ENCODE data around the gene TTLL10. TPM values are rescaled to one million over a fixed set of nuclear protein-coding genes. Genes with fewer than 3 reads are reported as not detected.

Gene TTLL10
- total and polyA plus RNA-seq, 2 experiments from 2014 or later, result 0.45 TPM; not detected in 1

DNA sequence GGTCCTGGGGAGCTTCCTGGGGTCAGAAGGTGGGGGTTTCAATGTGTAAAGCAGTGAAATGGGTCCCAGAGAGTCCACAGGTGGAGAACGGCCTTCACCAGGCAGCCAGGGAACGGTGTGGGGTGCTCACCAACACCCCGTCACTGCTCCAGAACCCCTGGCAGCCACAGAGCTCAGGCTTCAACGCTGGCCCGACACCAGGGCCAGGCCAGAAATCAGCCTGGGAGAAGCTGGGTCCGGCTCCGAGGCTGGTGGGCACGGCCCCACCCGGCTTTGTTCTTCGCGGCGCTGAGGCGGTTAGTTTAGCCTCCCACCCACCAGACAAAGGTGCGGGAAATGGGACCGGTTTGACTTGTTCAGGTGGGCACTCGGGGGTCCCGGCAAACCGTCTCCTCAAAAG, 33.0 kb upstream of the TTLL10 start:
- no peak overlapping the region for H3K27ac Mint-ChIP-seq
- no peaks in the 10 kb centered on the region for H4K20me1 ChIP-seq (replicated peaks; ENCODE audit: insufficient read depth)
- no peak overlapping the region for H3K4me3 Mint-ChIP-seq
- H3K4me2 ChIP-seq, result no peak overlapping the region
- H3K27me3 ChIP-seq (ENCODE audit: insufficient read depth), result peaks cover 6% of the 10 kb centered on the region; the same call in 1 of the 2 replicates
- DNase-seq (ENCODE audit: low spot score), result no peak
- H3K27me3 Mint-ChIP-seq (ENCODE audit: insufficient read depth, low read depth, poor library complexity), result peaks cover 6% of the 10 kb centered on the region
- no peak overlapping the region for H2AFZ ChIP-seq
- no peak for TF ChIP-seq STAT1 (IDR thresholded peaks at IDR 0.05; ENCODE audit: unreplicated experiment)
- no peak for TF ChIP-seq ZNF462 (CRISPR knock-in tag; IDR thresholded peaks at IDR 0.05)
- TF ChIP-seq EZH2 (IDR thresholded peaks at IDR 0.05; ENCODE audit: low read depth, unreplicated experiment), result no peak
- no peak for TF ChIP-seq ZNF331 (CRISPR knock-in tag; IDR thresholded peaks at IDR 0.05; ENCODE audit: low read depth)
- no peak for TF ChIP-seq POLR2AphosphoS5 (IDR thresholded peaks at IDR 0.05; ENCODE audit: low read depth)
- TF ChIP-seq NANOG (IDR thresholded peaks at IDR 0.05; ENCODE audit: borderline replicate concordance), result no peak
- TF ChIP-seq ZNF114 (CRISPR knock-in tag; IDR thresholded peaks at IDR 0.05), result no peak
- TF ChIP-seq CTCF (conservative IDR thresholded peaks at IDR 0.05; ENCODE audit: low read depth in 2 of 2), result no peak
- TF ChIP-seq CREB1 (CRISPR knock-in tag; IDR thresholded peaks at IDR 0.05; ENCODE audit: low read depth), result no peak
- TF ChIP-seq, protein P1, sequence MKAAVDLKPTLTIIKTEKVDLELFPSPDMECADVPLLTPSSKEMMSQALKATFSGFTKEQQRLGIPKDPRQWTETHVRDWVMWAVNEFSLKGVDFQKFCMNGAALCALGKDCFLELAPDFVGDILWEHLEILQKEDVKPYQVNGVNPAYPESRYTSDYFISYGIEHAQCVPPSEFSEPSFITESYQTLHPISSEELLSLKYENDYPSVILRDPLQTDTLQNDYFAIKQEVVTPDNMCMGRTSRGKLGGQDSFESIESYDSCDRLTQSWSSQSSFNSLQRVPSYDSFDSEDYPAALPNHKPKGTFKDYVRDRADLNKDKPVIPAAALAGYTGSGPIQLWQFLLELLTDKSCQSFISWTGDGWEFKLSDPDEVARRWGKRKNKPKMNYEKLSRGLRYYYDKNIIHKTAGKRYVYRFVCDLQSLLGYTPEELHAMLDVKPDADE (IDR thresholded peaks at IDR 0.05), result no peak
- TF ChIP-seq JUNB (IDR thresholded peaks at IDR 0.05; ENCODE audit: unreplicated experiment), result no peak
- TF ChIP-seq, protein P2, sequence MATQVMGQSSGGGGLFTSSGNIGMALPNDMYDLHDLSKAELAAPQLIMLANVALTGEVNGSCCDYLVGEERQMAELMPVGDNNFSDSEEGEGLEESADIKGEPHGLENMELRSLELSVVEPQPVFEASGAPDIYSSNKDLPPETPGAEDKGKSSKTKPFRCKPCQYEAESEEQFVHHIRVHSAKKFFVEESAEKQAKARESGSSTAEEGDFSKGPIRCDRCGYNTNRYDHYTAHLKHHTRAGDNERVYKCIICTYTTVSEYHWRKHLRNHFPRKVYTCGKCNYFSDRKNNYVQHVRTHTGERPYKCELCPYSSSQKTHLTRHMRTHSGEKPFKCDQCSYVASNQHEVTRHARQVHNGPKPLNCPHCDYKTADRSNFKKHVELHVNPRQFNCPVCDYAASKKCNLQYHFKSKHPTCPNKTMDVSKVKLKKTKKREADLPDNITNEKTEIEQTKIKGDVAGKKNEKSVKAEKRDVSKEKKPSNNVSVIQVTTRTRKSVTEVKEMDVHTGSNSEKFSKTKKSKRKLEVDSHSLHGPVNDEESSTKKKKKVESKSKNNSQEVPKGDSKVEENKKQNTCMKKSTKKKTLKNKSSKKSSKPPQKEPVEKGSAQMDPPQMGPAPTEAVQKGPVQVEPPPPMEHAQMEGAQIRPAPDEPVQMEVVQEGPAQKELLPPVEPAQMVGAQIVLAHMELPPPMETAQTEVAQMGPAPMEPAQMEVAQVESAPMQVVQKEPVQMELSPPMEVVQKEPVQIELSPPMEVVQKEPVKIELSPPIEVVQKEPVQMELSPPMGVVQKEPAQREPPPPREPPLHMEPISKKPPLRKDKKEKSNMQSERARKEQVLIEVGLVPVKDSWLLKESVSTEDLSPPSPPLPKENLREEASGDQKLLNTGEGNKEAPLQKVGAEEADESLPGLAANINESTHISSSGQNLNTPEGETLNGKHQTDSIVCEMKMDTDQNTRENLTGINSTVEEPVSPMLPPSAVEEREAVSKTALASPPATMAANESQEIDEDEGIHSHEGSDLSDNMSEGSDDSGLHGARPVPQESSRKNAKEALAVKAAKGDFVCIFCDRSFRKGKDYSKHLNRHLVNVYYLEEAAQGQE (IDR thresholded peaks at IDR 0.05; ENCODE audit: unreplicated experiment), result no peak
- no peak for TF ChIP-seq EZH2phosphoT487 (IDR thresholded peaks at IDR 0.05; ENCODE audit: unreplicated experiment)
- H3K9me2 ChIP-seq (ENCODE audit: insufficient read depth), result no peaks in the 10 kb centered on the region
- no peaks in the 10 kb centered on the region for H3K36me3 Mint-ChIP-seq (ENCODE audit: low read depth)
- H3K9me3 Mint-ChIP-seq, result no peaks in the 10 kb centered on the region; the same call in 2 of the 3 replicates
- no peaks in the 10 kb centered on the region for H3K79me2 ChIP-seq (replicated peaks; ENCODE audit: insufficient read depth)
- no peaks in the 10 kb centered on the region for H3K36me3 ChIP-seq (ENCODE audit: insufficient read depth)
- H3F3A ChIP-seq (replicated peaks; ENCODE audit: low read depth), result no peaks in the 10 kb centered on the region
- ATAC-seq, result no peak
- H3K4me1 ChIP-seq (ENCODE audit: insufficient read depth), result peaks cover 10% of the 10 kb centered on the region; the same call in 1 of the 2 replicates
- H3K4me1 Mint-ChIP-seq, result peaks cover 12% of the 10 kb centered on the region
- H3K27ac ChIP-seq (ENCODE audit: low read depth), result no peak overlapping the region
- no peak overlapping the region for H3K4me3 ChIP-seq

Data from GM23338 (cell line).